K562 (cell line): Measurements from ENCODE around the gene LMBRD1.

Experiments used
- CBFB ChIP-seq: sonication (generic); formaldehyde crosslinking; IDR thresholded peaks from 2 replicates; pipeline ENCODE4 v1.4.0; 2020; ENCODE audit warnings: mild to moderate bottlenecking, missing genetic modification reagents
- MEF2A ChIP-seq: IDR thresholded peaks from 2 replicates; pipeline ENCODE4 v1.6.1; 2011; ENCODE audit warnings: low read depth, mild to moderate bottlenecking, low read length, moderate library complexity; ENCODE audit not compliant: control insufficient read depth
- MTA3 ChIP-seq: fragments of 450-650 bp; formaldehyde crosslinking; IDR thresholded peaks from 2 replicates; pipeline ENCODE4 v1.6.1; 2017; ENCODE audit warnings: mild to moderate bottlenecking, borderline replicate concordance
- OTX1 ChIP-seq: fragments of 450-650 bp; formaldehyde crosslinking; IDR thresholded peaks from 2 replicates; pipeline ENCODE4 v1.4.0; 2022; ENCODE audit warnings: mild to moderate bottlenecking
- POLR2A ChIP-seq: fragments of 450-650 bp; conservative IDR thresholded peaks from 2 replicates; pipeline ENCODE4 v1.6.1; 2016
- SMAD3 ChIP-seq: fragments of 450-650 bp; formaldehyde crosslinking; conservative IDR thresholded peaks from 2 replicates; pipeline ENCODE4 v1.4.0; 2020; ENCODE audit warnings: mild to moderate bottlenecking
- TCF3 ChIP-seq: sonication (generic); formaldehyde crosslinking; IDR thresholded peaks from 2 replicates; pipeline ENCODE4 v1.4.0; 2020; ENCODE audit warnings: mild to moderate bottlenecking, missing genetic modification reagents
- ZNF583 ChIP-seq: fragments of 250-450 bp; sonication (Bioruptor Pico); IDR thresholded peaks from 2 replicates; pipeline ENCODE4 v1.4.0; 2020
- TF ChIP-seq, protein P1 (sequence below): sonication (generic); formaldehyde crosslinking; IDR thresholded peaks from 2 replicates; pipeline ENCODE4 v1.8.0; 2022; ENCODE audit warnings: mild to moderate bottlenecking, missing genetic modification reagents
- TF ChIP-seq, protein P2 (sequence below), 3 experiments: IDR thresholded peaks in 2 of 3; conservative IDR thresholded peaks in 1 of 3; 2 replicates each; pipeline ENCODE4 v1.5.1; 2011 to 2012; ENCODE audit warnings: low read length in 3 of 3, mild to moderate bottlenecking in 3 of 3, control low read depth in 2 of 3, improper control_type of control experiment in 1 of 3, inconsistent platforms in 1 of 3, low read depth in 1 of 3, mixed read lengths in 1 of 3, moderate library complexity in 1 of 3; ENCODE audit not compliant: insufficient read depth in 2 of 3

DNA sequence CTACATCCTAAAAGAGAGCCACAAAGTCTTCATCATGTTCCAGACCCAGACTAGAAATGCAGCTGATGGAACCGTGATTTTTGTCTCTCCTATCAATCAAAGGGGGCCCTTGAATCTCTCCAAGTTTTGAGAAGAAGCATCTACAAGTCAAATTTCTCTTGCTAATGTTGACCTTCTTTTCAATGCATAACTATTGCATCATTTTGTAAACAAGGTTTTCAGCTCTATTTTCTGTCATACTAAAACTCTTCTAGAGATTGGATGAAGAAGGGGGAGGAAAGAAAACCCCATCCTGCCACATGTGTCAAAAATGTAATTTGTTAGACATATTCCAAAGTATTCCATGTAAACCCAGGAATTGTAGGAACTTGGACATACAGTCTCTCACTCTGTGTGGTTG, 169.2 kb downstream of the LMBRD1 start:
- TF ChIP-seq MTA3 (no peak), MEF2A (no peak), CBFB (CRISPR knock-in tag) (no peak), POLR2A (no peak), OTX1 (no peak), TCF3 (CRISPR knock-in tag) (no peak), ZNF583 (CRISPR knock-in tag) (no peak), SMAD3 (CRISPR knock-in tag) (no peak)
- TF ChIP-seq, protein P1, sequence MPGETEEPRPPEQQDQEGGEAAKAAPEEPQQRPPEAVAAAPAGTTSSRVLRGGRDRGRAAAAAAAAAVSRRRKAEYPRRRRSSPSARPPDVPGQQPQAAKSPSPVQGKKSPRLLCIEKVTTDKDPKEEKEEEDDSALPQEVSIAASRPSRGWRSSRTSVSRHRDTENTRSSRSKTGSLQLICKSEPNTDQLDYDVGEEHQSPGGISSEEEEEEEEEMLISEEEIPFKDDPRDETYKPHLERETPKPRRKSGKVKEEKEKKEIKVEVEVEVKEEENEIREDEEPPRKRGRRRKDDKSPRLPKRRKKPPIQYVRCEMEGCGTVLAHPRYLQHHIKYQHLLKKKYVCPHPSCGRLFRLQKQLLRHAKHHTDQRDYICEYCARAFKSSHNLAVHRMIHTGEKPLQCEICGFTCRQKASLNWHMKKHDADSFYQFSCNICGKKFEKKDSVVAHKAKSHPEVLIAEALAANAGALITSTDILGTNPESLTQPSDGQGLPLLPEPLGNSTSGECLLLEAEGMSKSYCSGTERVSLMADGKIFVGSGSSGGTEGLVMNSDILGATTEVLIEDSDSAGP (CRISPR knock-in tag): no peak
- TF ChIP-seq, protein P2, sequence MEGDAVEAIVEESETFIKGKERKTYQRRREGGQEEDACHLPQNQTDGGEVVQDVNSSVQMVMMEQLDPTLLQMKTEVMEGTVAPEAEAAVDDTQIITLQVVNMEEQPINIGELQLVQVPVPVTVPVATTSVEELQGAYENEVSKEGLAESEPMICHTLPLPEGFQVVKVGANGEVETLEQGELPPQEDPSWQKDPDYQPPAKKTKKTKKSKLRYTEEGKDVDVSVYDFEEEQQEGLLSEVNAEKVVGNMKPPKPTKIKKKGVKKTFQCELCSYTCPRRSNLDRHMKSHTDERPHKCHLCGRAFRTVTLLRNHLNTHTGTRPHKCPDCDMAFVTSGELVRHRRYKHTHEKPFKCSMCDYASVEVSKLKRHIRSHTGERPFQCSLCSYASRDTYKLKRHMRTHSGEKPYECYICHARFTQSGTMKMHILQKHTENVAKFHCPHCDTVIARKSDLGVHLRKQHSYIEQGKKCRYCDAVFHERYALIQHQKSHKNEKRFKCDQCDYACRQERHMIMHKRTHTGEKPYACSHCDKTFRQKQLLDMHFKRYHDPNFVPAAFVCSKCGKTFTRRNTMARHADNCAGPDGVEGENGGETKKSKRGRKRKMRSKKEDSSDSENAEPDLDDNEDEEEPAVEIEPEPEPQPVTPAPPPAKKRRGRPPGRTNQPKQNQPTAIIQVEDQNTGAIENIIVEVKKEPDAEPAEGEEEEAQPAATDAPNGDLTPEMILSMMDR (IDR thresholded peaks at IDR 0.05 in 2 of 3, conservative IDR thresholded peaks at IDR 0.05 in 1 of 3; ENCODE audit: insufficient read depth in 2 of 3, low read depth in 1 of 3, low read length in 3 of 3): no peak
